ENCODE data around the gene ARPC1B.
"Not testable (repeated sequence)": the region's sequence is repeated elsewhere in the genome, so short reads cannot be mapped to it uniquely, and the experiment has no call there.

The ARPC1B gene

DNA sequence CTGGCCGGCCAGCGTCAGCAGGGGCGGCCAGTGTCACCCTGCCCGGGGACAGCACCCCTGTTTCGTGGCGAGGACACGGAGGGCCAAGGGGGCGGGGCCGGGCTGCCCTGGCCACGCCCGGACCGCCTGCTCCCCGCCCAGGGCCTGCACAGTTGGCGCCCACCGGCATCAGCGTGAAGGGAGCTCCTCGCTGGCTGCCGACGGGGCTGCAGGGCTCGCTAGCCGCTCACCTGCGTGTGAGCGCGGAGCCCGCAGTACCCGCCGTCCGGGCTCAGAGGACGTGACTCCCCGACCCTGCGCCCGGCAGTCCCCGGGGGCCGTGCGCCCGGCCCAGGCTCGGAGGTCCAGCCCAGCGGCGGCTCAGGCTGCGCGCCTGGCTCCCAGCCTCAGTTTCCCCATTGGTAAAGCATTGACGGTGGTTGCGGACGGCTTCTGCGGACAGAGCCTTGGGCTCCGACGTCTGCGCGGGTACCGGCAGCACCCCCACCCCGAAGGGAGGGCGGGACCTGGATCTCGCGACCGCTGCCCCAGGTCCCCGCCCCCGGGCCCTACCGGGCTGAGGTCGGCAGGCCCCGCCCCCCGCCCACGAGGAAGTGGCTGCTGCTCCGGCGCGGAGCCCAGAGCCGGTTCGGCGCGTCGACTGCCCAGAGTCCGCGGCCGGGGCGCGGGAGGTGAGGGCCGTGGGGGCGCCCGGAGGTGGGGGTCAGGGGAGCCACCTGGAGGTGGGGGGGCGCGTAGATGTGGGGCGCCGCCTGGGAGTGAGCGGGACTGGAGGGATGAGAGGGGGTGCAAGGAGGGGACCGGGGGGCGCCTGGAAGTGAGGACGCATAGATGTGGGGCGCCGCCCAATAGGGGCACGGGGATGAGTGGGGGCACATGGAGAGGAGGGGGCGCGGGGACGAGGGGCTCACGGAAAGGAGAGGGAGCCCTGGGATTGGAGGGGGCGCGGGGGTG, at the start of gene ARPC1B:
Gene ARPC1B (plus strand): TSS at position 620 of the 954 bp plus-strand sequence. CDS start 10,985 bp downstream, outside the sequence.
- DNase-seq: peak; percentile 51
- TF ChIP-seq, protein P1, sequence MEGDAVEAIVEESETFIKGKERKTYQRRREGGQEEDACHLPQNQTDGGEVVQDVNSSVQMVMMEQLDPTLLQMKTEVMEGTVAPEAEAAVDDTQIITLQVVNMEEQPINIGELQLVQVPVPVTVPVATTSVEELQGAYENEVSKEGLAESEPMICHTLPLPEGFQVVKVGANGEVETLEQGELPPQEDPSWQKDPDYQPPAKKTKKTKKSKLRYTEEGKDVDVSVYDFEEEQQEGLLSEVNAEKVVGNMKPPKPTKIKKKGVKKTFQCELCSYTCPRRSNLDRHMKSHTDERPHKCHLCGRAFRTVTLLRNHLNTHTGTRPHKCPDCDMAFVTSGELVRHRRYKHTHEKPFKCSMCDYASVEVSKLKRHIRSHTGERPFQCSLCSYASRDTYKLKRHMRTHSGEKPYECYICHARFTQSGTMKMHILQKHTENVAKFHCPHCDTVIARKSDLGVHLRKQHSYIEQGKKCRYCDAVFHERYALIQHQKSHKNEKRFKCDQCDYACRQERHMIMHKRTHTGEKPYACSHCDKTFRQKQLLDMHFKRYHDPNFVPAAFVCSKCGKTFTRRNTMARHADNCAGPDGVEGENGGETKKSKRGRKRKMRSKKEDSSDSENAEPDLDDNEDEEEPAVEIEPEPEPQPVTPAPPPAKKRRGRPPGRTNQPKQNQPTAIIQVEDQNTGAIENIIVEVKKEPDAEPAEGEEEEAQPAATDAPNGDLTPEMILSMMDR (IDR thresholded peaks at IDR 0.05; ENCODE audit: low read depth, low read length, missing control alignments): no peak
- H3K27ac ChIP-seq: peak within 1 kb of the TSS; percentile 44
- in situ Hi-C loops (cut with HindIII; ENCODE audit: low pct_ligation_motif_present, low sequenced_read_pairs): no loop called here
- H3K36me3 ChIP-seq (replicated peaks): peaks cover 9% of the 10 kb centered on the region
- no peaks in the 10 kb centered on the region for H3K27me3 ChIP-seq (replicated peaks)
- peak within 1 kb of the TSS; percentile 78 for H3K4me3 ChIP-seq (ENCODE audit: low read depth, low read length)

DNA sequence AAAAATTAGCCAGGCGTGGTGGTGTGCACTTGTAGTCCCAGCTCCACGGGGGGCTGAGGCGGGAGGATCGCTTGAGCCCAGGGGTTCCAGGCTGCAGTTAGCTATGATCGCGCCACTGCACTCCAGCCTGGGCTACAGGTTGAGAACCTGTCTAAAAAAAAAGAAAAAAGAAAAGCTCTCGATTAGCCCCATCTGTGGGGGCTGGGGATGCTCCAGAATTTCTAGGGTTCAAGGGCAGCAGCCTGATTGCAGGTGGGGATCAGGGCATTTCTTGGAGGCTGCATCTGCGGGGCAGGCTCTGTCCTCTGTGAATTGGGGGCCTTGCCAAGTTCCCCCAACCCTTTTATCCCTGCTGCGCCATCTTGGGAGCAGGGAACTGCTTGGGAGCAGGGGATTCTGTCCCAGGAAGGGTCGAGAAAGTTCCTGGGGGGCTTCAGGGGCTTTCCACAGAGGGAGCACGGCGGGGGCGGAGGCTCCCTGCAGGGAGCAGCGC, 49.5 kb upstream of the ARPC1B start:
- peak overlapping the region; percentile 85 for H3K27ac ChIP-seq
- in situ Hi-C loops (cut with HindIII; ENCODE audit: low pct_ligation_motif_present, low sequenced_read_pairs): no loop called here
- DNase-seq: no peak
- peak overlapping the region; percentile 97 for H3K4me3 ChIP-seq (ENCODE audit: low read depth, low read length)
- TF ChIP-seq, protein P1 (IDR thresholded peaks at IDR 0.05; ENCODE audit: low read depth, low read length, missing control alignments): no peak
- no peaks in the 10 kb centered on the region for H3K27me3 ChIP-seq (replicated peaks)
- H3K36me3 ChIP-seq (replicated peaks): no peaks in the 10 kb centered on the region

DNA sequence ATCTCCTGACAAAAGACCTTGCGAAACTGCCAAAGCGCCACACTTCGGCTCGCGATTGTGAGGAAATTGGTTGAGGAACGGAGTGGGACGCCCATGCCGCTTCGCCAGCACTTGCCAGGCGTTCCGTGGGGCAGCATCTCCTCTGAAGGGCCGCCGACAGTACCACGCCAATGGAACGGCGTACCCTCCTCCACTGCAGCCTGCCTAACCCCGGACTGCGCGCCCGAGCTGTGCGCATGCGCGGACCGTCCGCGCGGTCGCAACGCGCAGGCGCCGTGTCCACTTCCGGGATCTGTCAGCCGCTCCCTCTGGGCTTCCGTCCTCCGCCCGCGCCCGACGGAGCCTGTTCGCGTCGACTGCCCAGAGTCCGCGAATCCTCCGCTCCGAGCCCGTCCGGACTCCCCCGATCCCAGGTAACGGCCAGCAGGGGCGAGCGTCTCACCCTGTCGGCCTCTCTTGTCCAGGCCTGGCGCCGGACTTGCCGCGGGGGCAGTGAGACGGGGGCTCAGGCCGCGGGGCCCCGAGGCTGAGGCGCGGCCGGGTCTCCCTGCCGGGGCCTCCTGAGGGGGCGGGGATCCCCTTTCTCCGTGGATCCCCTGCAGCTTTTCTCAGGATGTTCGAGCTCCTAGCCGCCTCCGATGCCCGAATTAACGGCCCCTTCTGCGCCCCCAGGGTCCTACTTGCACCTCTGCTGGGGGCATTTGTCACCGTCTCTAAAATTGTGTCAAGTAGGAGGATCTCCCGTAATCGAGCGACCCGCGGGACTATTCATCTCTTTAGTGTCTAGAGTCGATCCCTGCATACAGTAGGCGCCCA, 48.7 kb upstream of the ARPC1B start, which contains the start of gene ARPC1A:
Gene ARPC1A (plus strand): TSS at position 307 of the 816 bp plus-strand sequence. CDS start 7,456 bp downstream, outside the sequence.
- H3K4me3 ChIP-seq (ENCODE audit: low read depth, low read length): peak within 1 kb of the TSS; percentile 97
- TF ChIP-seq, protein P1 (IDR thresholded peaks at IDR 0.05; ENCODE audit: low read depth, low read length, missing control alignments): peak; percentile 47
- H3K27me3 ChIP-seq (replicated peaks): no peaks in the 10 kb centered on the region
- H3K27ac ChIP-seq: peak within 1 kb of the TSS; percentile 85
- in situ Hi-C loops (cut with HindIII; ENCODE audit: low pct_ligation_motif_present, low sequenced_read_pairs): no loop called here
- no peaks in the 10 kb centered on the region for H3K36me3 ChIP-seq (replicated peaks)
- peak; percentile 83 for DNase-seq

DNA sequence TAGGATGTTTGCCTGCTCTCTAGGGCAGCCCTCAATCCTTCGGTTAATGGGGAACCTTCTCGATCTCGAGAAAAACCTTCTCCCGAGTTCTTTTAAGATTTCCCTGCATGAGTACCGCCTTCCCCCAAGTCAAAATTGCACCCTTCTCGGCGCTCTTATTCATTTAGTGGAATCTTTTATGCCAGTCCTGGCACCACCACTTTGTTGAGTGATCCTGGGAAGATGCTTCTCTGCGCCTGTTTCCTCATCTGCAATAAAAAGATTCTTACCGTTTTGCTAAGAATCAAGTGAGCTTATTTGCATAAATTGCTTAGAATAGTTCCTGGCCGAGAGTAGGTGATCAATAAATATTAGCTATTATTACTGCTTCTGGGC, 48.1 kb upstream of the ARPC1B start:
- Histone ChIP-seq H3K4me3 (ENCODE audit: low read depth, low read length) (peak overlapping the region; percentile 97), H3K27me3 (replicated peaks) (no peaks in the 10 kb centered on the region), H3K36me3 (replicated peaks) (no peaks in the 10 kb centered on the region), H3K27ac (peak overlapping the region; percentile 85)
- DNase-seq: no peak
- TF ChIP-seq, protein P1 (IDR thresholded peaks at IDR 0.05; ENCODE audit: low read depth, low read length, missing control alignments): no peak
- in situ Hi-C loops (cut with HindIII; ENCODE audit: low pct_ligation_motif_present, low sequenced_read_pairs): no loop called here

DNA sequence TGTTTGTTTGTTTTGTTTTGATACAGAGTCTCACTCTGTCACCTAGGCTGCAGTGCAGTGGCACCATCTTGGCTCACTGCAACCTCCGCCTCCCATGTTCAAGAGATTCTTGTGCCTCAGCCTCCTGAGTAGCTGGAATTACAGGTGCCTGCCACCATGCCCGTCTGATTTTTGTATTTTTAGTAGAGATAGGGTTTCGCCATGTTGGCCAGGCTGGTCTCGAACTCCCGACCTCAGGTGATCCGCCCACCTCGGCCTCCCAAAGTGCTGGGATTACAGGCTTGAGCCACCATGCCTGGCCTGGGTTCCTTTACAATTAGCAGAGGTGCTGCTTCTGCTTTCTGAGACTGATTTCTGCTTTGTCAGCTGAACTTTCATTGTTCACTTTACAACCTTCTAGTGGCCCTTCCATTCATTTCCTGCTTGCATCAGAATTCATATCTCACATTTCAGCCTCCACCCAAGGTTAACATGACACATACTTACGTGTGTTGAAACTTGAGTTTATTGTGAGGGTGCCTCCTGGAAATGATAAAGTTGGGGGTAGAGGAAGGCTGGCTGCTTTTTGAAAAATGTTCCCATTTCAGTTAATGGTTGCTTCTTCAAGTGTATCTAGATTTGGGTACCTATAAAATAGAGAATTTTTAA, 44.1 kb upstream of the ARPC1B start:
- H3K27me3 ChIP-seq (replicated peaks); H3K4me3 ChIP-seq (ENCODE audit: low read depth, low read length); in situ Hi-C loops (cut with HindIII; ENCODE audit: low pct_ligation_motif_present, low sequenced_read_pairs): not testable (repeated sequence)
- DNase-seq: peak; percentile 83
- Histone ChIP-seq H3K27ac (peak overlapping the region; percentile 82), H3K36me3 (replicated peaks) (peaks cover 25% of the 10 kb centered on the region)
